ENCODE measurements around the gene MAB21L4. TPM values are rescaled to one million over a fixed set of nuclear protein-coding genes. Genes with fewer than 3 reads are reported as not detected.

Gene MAB21L4
- total and polyA plus RNA-seq, 8 donors, result 0.79 to 35.7 (median 2.0) TPM

GRCh38 chr2:240904216-240905175 lies 8.5 kb upstream of the MAB21L4 start:
- DNase-seq (peak in 2 of 4 donors; percentile 30 to 76), ATAC-seq (no peak)
- Histone ChIP-seq H3K36me3 (no peaks in the 10 kb centered on the region), H3K27me3 (no peaks in the 10 kb centered on the region), H3K27ac (no peak overlapping the region), H3K9me3 (no peaks in the 10 kb centered on the region), H3K4me1 (no peaks in the 10 kb centered on the region), H3K4me3 (no peak overlapping the region)
- no peak for TF ChIP-seq CTCF (IDR thresholded peaks at IDR 0.05)
- intact Hi-C loops (cut with DNase I), result no loop called here

- no peak overlapping the region for H3K4me3 ChIP-seq
- no peaks in the 10 kb centered on the region for H3K36me3 ChIP-seq
- no peaks in the 10 kb centered on the region for H3K4me1 ChIP-seq
- intact Hi-C loops (cut with DNase I), result no loop called here
- DNase-seq (peak in 2 of 4 donors; percentile 19 to 59), ATAC-seq (no peak)
- no peaks in the 10 kb centered on the region for H3K9me3 ChIP-seq
- no peak overlapping the region for H3K27ac ChIP-seq
- no peaks in the 10 kb centered on the region for H3K27me3 ChIP-seq
- no peak for TF ChIP-seq CTCF (IDR thresholded peaks at IDR 0.05)
Measured at GRCh38 chr2:240903191-240904060, 7.5 kb upstream of the MAB21L4 start.

GRCh38 chr2:240902615-240903041 lies 6.7 kb upstream of the MAB21L4 start:
- Histone ChIP-seq H3K36me3 (no peaks in the 10 kb centered on the region), H3K9me3 (no peaks in the 10 kb centered on the region), H3K27me3 (no peaks in the 10 kb centered on the region), H3K4me3 (no peak overlapping the region), H3K4me1 (peaks cover 3 to 6% of the 10 kb centered on the region in 2 donors), H3K27ac (no peak overlapping the region)
- no peak for TF ChIP-seq CTCF (IDR thresholded peaks at IDR 0.05)
- intact Hi-C loops (cut with DNase I), result no loop called here
- ATAC-seq (no peak), DNase-seq (peak in 1 of 4 donors; percentile 32)

GRCh38 chr2:240901986-240902614 lies 6.1 kb upstream of the MAB21L4 start:
- Histone ChIP-seq H3K27ac (no peak overlapping the region), H3K4me1 (peaks cover 3 to 6% of the 10 kb centered on the region in 2 donors), H3K4me3 (no peak overlapping the region), H3K36me3 (no peaks in the 10 kb centered on the region), H3K27me3 (no peaks in the 10 kb centered on the region), H3K9me3 (no peaks in the 10 kb centered on the region)
- ATAC-seq (no peak), DNase-seq (peak in 1 of 4 donors; percentile 56)
- intact Hi-C loops (cut with DNase I), result no loop called here
- no peak for TF ChIP-seq CTCF (IDR thresholded peaks at IDR 0.05)

All from left lung (tissue), 10 donors.